ENCODE measurements around the gene YTHDC2. TPM values are rescaled to one million over a fixed set of nuclear protein-coding genes. Genes with fewer than 3 reads are reported as not detected.

The YTHDC2 gene
- total and polyA plus RNA-seq, 4 donors = 6.2 to 32.9 (median 14.8) TPM

GRCh38 chr5:113474100-113474728 is 39.3 kb upstream of the YTHDC2 start:
- no peak overlapping the region for H3K9ac ChIP-seq (ENCODE audit: low read depth in 1 of 2, low read length in 2 of 2)
- H3K27ac ChIP-seq (ENCODE audit: low read depth in 1 of 2, low read length in 2 of 2) = no peak overlapping the region
- H3K36me3 ChIP-seq (ENCODE audit: control insufficient read depth in 4 of 4, insufficient read depth in 3 of 4, low read depth in 1 of 4, low read length in 3 of 4) = no peaks in the 10 kb centered on the region
- no peak for TF ChIP-seq HNF4A (conservative IDR thresholded peaks at IDR 0.05)
- TF ChIP-seq HNF4G (IDR thresholded peaks at IDR 0.05) = no peak
- TF ChIP-seq YY1 (IDR thresholded peaks at IDR 0.05) = no peak
- TF ChIP-seq ATF3 (IDR thresholded peaks at IDR 0.05) = no peak
- no peak for TF ChIP-seq EGR1 (IDR thresholded peaks at IDR 0.05; ENCODE audit: low read depth in 2 of 2)
- no peak for TF ChIP-seq RXRA (IDR thresholded peaks at IDR 0.05)
- TF ChIP-seq JUND (IDR thresholded peaks at IDR 0.05) = no peak
- no peak for TF ChIP-seq REST (IDR thresholded peaks at IDR 0.05)
- no peak for TF ChIP-seq FOXA2 (IDR thresholded peaks at IDR 0.05)
- no peak for TF ChIP-seq CTCF (IDR thresholded peaks at IDR 0.05; ENCODE audit: low read depth, low read length, missing input control)
- no peak for TF ChIP-seq NR2F2 (IDR thresholded peaks at IDR 0.05)
- no peak for TF ChIP-seq FOXA1 (IDR thresholded peaks at IDR 0.05)
- no peak for TF ChIP-seq RAD21 (IDR thresholded peaks at IDR 0.05)
- no peak for TF ChIP-seq SP1 (IDR thresholded peaks at IDR 0.05)
- H3K27me3 ChIP-seq (ENCODE audit: control insufficient read depth in 4 of 4, insufficient read depth in 4 of 4, low read length in 3 of 4) = no peaks in the 10 kb centered on the region
- no peaks in the 10 kb centered on the region for H3K9me3 ChIP-seq (ENCODE audit: control insufficient read depth in 4 of 4, low read length in 3 of 4)
- H3K4me3 ChIP-seq (ENCODE audit: low read depth in 1 of 3, low read length in 3 of 3) = no peak overlapping the region
- DNase-seq (ENCODE audit: low spot score) = no peak
- no peaks in the 10 kb centered on the region for H3K4me1 ChIP-seq (ENCODE audit: control insufficient read depth in 4 of 4, insufficient read depth in 4 of 4, low read length in 3 of 4)
- WGBS = 51% methylated on average over 5 of the region's 5 CpGs

GRCh38 chr5:113478691-113479090 is 34.8 kb upstream of the YTHDC2 start:
- H3K9ac ChIP-seq (ENCODE audit: low read depth in 1 of 2, low read length in 2 of 2) = no peak overlapping the region
- H3K27ac ChIP-seq (ENCODE audit: low read depth in 1 of 2, low read length in 2 of 2) = no peak overlapping the region
- no peak overlapping the region for H3K4me3 ChIP-seq (ENCODE audit: low read depth in 1 of 3, low read length in 3 of 3)
- peaks cover 0 to 3% (median 0%) of the 10 kb centered on the region in 4 donors for H3K27me3 ChIP-seq (ENCODE audit: control insufficient read depth in 4 of 4, insufficient read depth in 4 of 4, low read length in 3 of 4)
- H3K9me3 ChIP-seq (ENCODE audit: control insufficient read depth in 4 of 4, low read length in 3 of 4) = no peaks in the 10 kb centered on the region
- WGBS = 79% methylated on average over 3 of the region's 3 CpGs
- H3K36me3 ChIP-seq (ENCODE audit: control insufficient read depth in 4 of 4, insufficient read depth in 3 of 4, low read depth in 1 of 4, low read length in 3 of 4) = no peaks in the 10 kb centered on the region
- no peaks in the 10 kb centered on the region for H3K4me1 ChIP-seq (ENCODE audit: control insufficient read depth in 4 of 4, insufficient read depth in 4 of 4, low read length in 3 of 4)
- no peak for DNase-seq (ENCODE audit: low spot score)
- TF ChIP-seq YY1 (IDR thresholded peaks at IDR 0.05) = no peak
- TF ChIP-seq JUND (IDR thresholded peaks at IDR 0.05) = no peak
- TF ChIP-seq ATF3 (IDR thresholded peaks at IDR 0.05) = no peak
- no peak for TF ChIP-seq GABPA (IDR thresholded peaks at IDR 0.05 in 1 of 2, conservative IDR thresholded peaks at IDR 0.05 in 1 of 2)
- no peak for TF ChIP-seq REST (IDR thresholded peaks at IDR 0.05)
- no peak for TF ChIP-seq RAD21 (IDR thresholded peaks at IDR 0.05)
- TF ChIP-seq ZBTB33 (IDR thresholded peaks at IDR 0.05) = no peak
- TF ChIP-seq EGR1 (IDR thresholded peaks at IDR 0.05; ENCODE audit: low read depth in 2 of 2) = no peak
- TF ChIP-seq MAX (IDR thresholded peaks at IDR 0.05) = no peak
- no peak for TF ChIP-seq HNF4A (conservative IDR thresholded peaks at IDR 0.05)
- no peak for TF ChIP-seq SP1 (IDR thresholded peaks at IDR 0.05)
- TF ChIP-seq TAF1 (conservative IDR thresholded peaks at IDR 0.05) = no peak
- TF ChIP-seq FOXA2 (IDR thresholded peaks at IDR 0.05) = no peak
